Measurements from ENCODE around the gene XPNPEP2.

- TF ChIP-seq CTCF (IDR thresholded peaks at IDR 0.05) (no peak), POLR2A (IDR thresholded peaks at IDR 0.05) (no peak)
Observed at GRCh38 chrX:129748305-129748704, 9.5 kb downstream of the XPNPEP2 start.
